HG02885 (cell line): ENCODE measurements around the gene FRS2.
"Not testable (repeated sequence)": the region's sequence is repeated elsewhere in the genome, so short reads cannot be mapped to it uniquely, and the experiment has no call there.

Experiments
- ATAC-seq: cut with Tn5 transposase; IDR thresholded peaks from one replicate; pipeline ENCODE4 v1.9.1; 2021; ENCODE audit warnings: mild to moderate bottlenecking; ENCODE audit not compliant: unreplicated experiment, poor library complexity

Gene FRS2

GRCh38 chr12:69570000-69570516 lies 99.9 kb downstream of the FRS2 start:
- ATAC-seq, result no peak

- ATAC-seq, result peak; percentile 84
These were observed 100.6 kb downstream of the FRS2 start for GRCh38 chr12:69570545-69571399.

GRCh38 chr12:69575346-69575745 lies 105.2 kb downstream of the FRS2 start:
- ATAC-seq, result no peak

GRCh38 chr12:69578283-69578682 lies 108.1 kb downstream of the FRS2 start:
- ATAC-seq, result no peak

- peak; percentile 54 for ATAC-seq
These were observed 108.8 kb downstream of the FRS2 start for GRCh38 chr12:69579029-69579428.

GRCh38 chr12:69580074-69580473 lies 109.9 kb downstream of the FRS2 start:
- no peak for ATAC-seq

GRCh38 chr12:69583203-69583602 lies 113.0 kb downstream of the FRS2 start:
- ATAC-seq, result no peak

GRCh38 chr12:69585189-69586062 lies 115.2 kb downstream of the FRS2 start, which contains the start of gene CCT2:
CCT2 (plus strand) TSS chr12:69585459; CDS start chr12:69585522, 63 bp downstream.
- ATAC-seq, result peak; percentile 98

- no peak for ATAC-seq
These were observed 118.3 kb downstream of the FRS2 start for GRCh38 chr12:69588527-69588926.

- ATAC-seq, result no peak
These were observed 118.9 kb downstream of the FRS2 start for GRCh38 chr12:69589082-69589481.

- ATAC-seq, result no peak
These were observed 125.5 kb downstream of the FRS2 start for GRCh38 chr12:69595689-69596088.

GRCh38 chr12:69598174-69598753 lies 128.1 kb downstream of the FRS2 start:
- ATAC-seq, result no peak

- no peak for ATAC-seq
These were observed 130.6 kb downstream of the FRS2 start for GRCh38 chr12:69600804-69601203.

GRCh38 chr12:69601962-69602685 lies 131.9 kb downstream of the FRS2 start:
- no peak for ATAC-seq

- ATAC-seq, result no peak
These were observed 132.8 kb downstream of the FRS2 start for GRCh38 chr12:69602954-69603353.

GRCh38 chr12:69603556-69603955 lies 133.4 kb downstream of the FRS2 start:
- ATAC-seq, result not testable (repeated sequence)

- not testable (repeated sequence) for ATAC-seq
These were observed 134.1 kb downstream of the FRS2 start for GRCh38 chr12:69604275-69604674.

GRCh38 chr12:69608114-69608513 lies 137.9 kb downstream of the FRS2 start:
- ATAC-seq, result no peak

GRCh38 chr12:69610126-69610525 lies 139.9 kb downstream of the FRS2 start:
- no peak for ATAC-seq

GRCh38 chr12:69610729-69611128 lies 140.5 kb downstream of the FRS2 start, which contains the start of gene LRRC10:
LRRC10 (minus strand) TSS chr12:69610907; CDS start chr12:69610838, 69 bp downstream.
- no peak for ATAC-seq
